Urinary bladder (tissue), 4 donors: ENCODE data around the gene OR10J1. TPM values are rescaled to one million over a fixed set of nuclear protein-coding genes. Genes with fewer than 3 reads are reported as not detected.

Experiments
- DNase-seq: peaks from one replicate; pipeline ENCODE4 v3.0.0-alpha.2; 2015; ENCODE audit errors: extremely low spot score
- H3K27ac ChIP-seq: one replicate; pipeline ENCODE4 v1.5.1; 2013; ENCODE audit warnings: low read depth, mild to moderate bottlenecking, moderate library complexity
- H3K36me3 ChIP-seq: one replicate; pipeline ENCODE4 v1.6.1; 2013; ENCODE audit warnings: mild to moderate bottlenecking, moderate library complexity; ENCODE audit not compliant: insufficient read depth
- H3K4me1 ChIP-seq: one replicate; pipeline ENCODE4 v1.6.1; 2013; ENCODE audit warnings: mild to moderate bottlenecking, moderate library complexity; ENCODE audit not compliant: insufficient read depth
- H3K4me3 ChIP-seq: one replicate; pipeline ENCODE4 v1.5.1; 2013; ENCODE audit warnings: low read depth, low read length
- WGBS: extraction: QIAGEN DNeasy Blood & Tissue Kit; methylation state at CpG from one replicate; pipeline ENCODE4 v1.1.7; 2013; 5-methylcytosine and 5-hydroxymethylcytosine counted together
- polyA plus RNA-seq: library from polyadenylated mRNA; stranded (reverse); fragments of 200-250 nt; gene quantifications from one replicate; pipeline ENCODE4 v1.2.3, GENCODE V29; 2013
- total RNA-seq: library from RNA; depleted of rRNA; stranded (reverse); fragments of >200 nt; gene quantifications from one replicate; pipeline ENCODE4 v1.2.3, GENCODE V29; 2014
- donor health status: healthy with polysubstance abuse.
- donor health status: healthy.

The OR10J1 gene
- total RNA-seq (not detected), polyA plus RNA-seq (not detected)

- Histone ChIP-seq H3K4me1 (no peaks in the 10 kb centered on the region), H3K36me3 (no peaks in the 10 kb centered on the region)
- no peak for DNase-seq
Observed at GRCh38 chr1:159439422-159439821, at the start of gene OR10J1. Gene OR10J1, plus strand, starts transcription at chr1:159439722. Its CDS starts 70 bp downstream, at chr1:159439792.

GRCh38 chr1:159406821-159407220 lies 32.7 kb upstream of the OR10J1 start:
- Histone ChIP-seq H3K4me1 (no peaks in the 10 kb centered on the region), H3K27ac (no peak overlapping the region), H3K36me3 (no peaks in the 10 kb centered on the region), H3K4me3 (no peak overlapping the region)
- DNase-seq, result no peak
- WGBS, result 84% methylated on average over 2 of the region's 2 CpGs

More at GRCh38 chr1:159439422-159439821, at the start of gene OR10J1:
- no peak within 1 kb of the TSS for H3K27ac ChIP-seq
- no peak within 1 kb of the TSS for H3K4me3 ChIP-seq

- Histone ChIP-seq H3K4me3 (no peak overlapping the region), H3K4me1 (no peaks in the 10 kb centered on the region), H3K27ac (no peak overlapping the region), H3K36me3 (no peaks in the 10 kb centered on the region)
- WGBS, result 69% methylated on average over 6 of the region's 6 CpGs
- DNase-seq, result no peak
Observed at GRCh38 chr1:159408862-159409400, 30.6 kb upstream of the OR10J1 start.

GRCh38 chr1:159421821-159422220 lies 17.7 kb upstream of the OR10J1 start:
- H3K27ac ChIP-seq, result no peak overlapping the region
- H3K4me1 ChIP-seq, result no peaks in the 10 kb centered on the region
- H3K36me3 ChIP-seq, result no peaks in the 10 kb centered on the region
- WGBS, result 81% methylated on average over 8 of the region's 8 CpGs
- no peak for DNase-seq
- H3K4me3 ChIP-seq, result no peak overlapping the region

GRCh38 chr1:159428536-159428935 lies 11.0 kb upstream of the OR10J1 start:
- Histone ChIP-seq H3K36me3 (no peaks in the 10 kb centered on the region), H3K4me1 (no peaks in the 10 kb centered on the region), H3K27ac (no peak overlapping the region), H3K4me3 (no peak overlapping the region)
- no peak for DNase-seq
- 22% methylated on average over 3 of the region's 3 CpGs for WGBS

- no peak for DNase-seq
- Histone ChIP-seq H3K36me3 (no peaks in the 10 kb centered on the region), H3K27ac (no peak overlapping the region), H3K4me1 (no peaks in the 10 kb centered on the region), H3K4me3 (no peak overlapping the region)
- WGBS, result 90% methylated on average over 4 of the region's 4 CpGs
Observed at GRCh38 chr1:159429074-159429861, 10.3 kb upstream of the OR10J1 start.

GRCh38 chr1:159430985-159431384 lies 8.5 kb upstream of the OR10J1 start:
- no peaks in the 10 kb centered on the region for H3K4me1 ChIP-seq
- DNase-seq, result no peak
- no peak overlapping the region for H3K4me3 ChIP-seq
- no peak overlapping the region for H3K27ac ChIP-seq
- WGBS, result 85% methylated on average over 6 of the region's 6 CpGs
- no peaks in the 10 kb centered on the region for H3K36me3 ChIP-seq

- Histone ChIP-seq H3K27ac (no peak within 1 kb of the TSS), H3K4me1 (no peaks in the 10 kb centered on the region), H3K4me3 (no peak within 1 kb of the TSS), H3K36me3 (no peaks in the 10 kb centered on the region)
- no peak for DNase-seq
- 93% methylated on average over 1 of the region's 1 CpG for WGBS
Observed at GRCh38 chr1:159431904-159432303, 7.6 kb upstream of the OR10J1 start, which contains the start of gene OR10J4. Gene OR10J4, plus strand, starts transcription at chr1:159432204.

GRCh38 chr1:159436469-159436868 lies 3.1 kb upstream of the OR10J1 start:
- 76% methylated on average over 4 of the region's 4 CpGs for WGBS
- no peak for DNase-seq

GRCh38 chr1:159441360-159441759 lies 1.8 kb downstream of the OR10J1 start:
- no peak overlapping the region for H3K4me3 ChIP-seq
- H3K27ac ChIP-seq, result no peak overlapping the region
- H3K36me3 ChIP-seq, result no peaks in the 10 kb centered on the region
- no peaks in the 10 kb centered on the region for H3K4me1 ChIP-seq
- no peak for DNase-seq

More at GRCh38 chr1:159436469-159436868, 3.1 kb upstream of the OR10J1 start:
- Histone ChIP-seq H3K4me1 (no peaks in the 10 kb centered on the region), H3K27ac (no peak overlapping the region), H3K36me3 (no peaks in the 10 kb centered on the region), H3K4me3 (no peak overlapping the region)

- WGBS, result 58% methylated on average over 2 of the region's 2 CpGs
- no peaks in the 10 kb centered on the region for H3K36me3 ChIP-seq
- H3K4me1 ChIP-seq, result no peaks in the 10 kb centered on the region
- DNase-seq, result no peak
- no peak overlapping the region for H3K27ac ChIP-seq
- no peak overlapping the region for H3K4me3 ChIP-seq
Observed at GRCh38 chr1:159442428-159442827, 2.9 kb downstream of the OR10J1 start.

GRCh38 chr1:159443066-159443750 lies 3.7 kb downstream of the OR10J1 start:
- Histone ChIP-seq H3K4me1 (no peaks in the 10 kb centered on the region), H3K27ac (no peak overlapping the region), H3K36me3 (no peaks in the 10 kb centered on the region), H3K4me3 (no peak overlapping the region)
- 69% methylated on average over 4 of the region's 4 CpGs for WGBS
- no peak for DNase-seq

GRCh38 chr1:159444511-159444910 lies 5.0 kb downstream of the OR10J1 start:
- H3K27ac ChIP-seq, result no peak overlapping the region
- no peak overlapping the region for H3K4me3 ChIP-seq
- no peak for DNase-seq

GRCh38 chr1:159448181-159448580 lies 8.7 kb downstream of the OR10J1 start:
- WGBS, result 77% methylated on average over 1 of the region's 1 CpG
- DNase-seq, result no peak

More at GRCh38 chr1:159444511-159444910, 5.0 kb downstream of the OR10J1 start:
- H3K4me1 ChIP-seq, result no peaks in the 10 kb centered on the region
- no peaks in the 10 kb centered on the region for H3K36me3 ChIP-seq

More at GRCh38 chr1:159448181-159448580, 8.7 kb downstream of the OR10J1 start:
- Histone ChIP-seq H3K4me3 (no peak overlapping the region), H3K4me1 (no peaks in the 10 kb centered on the region), H3K36me3 (no peaks in the 10 kb centered on the region), H3K27ac (no peak overlapping the region)
